Caco-2 (cell line): Measurements from ENCODE around the gene C16orf96. TPM values are rescaled to one million over a fixed set of nuclear protein-coding genes. Genes with fewer than 3 reads are reported as not detected.

ENCODE experiments used
- BruUV-seq: library from RNA; stranded (reverse); fragments of 400-500 nt; replicated peaks from 2 replicates; lab custom pipeline; 2021; lab: Mats Ljungman, UMichigan
- CTCF ChIA-PET: fragments of 300-600 bp; sonication (Branson Sonifier 250); formaldehyde crosslinking; loops from one replicate; lab custom pipeline; 2022; ENCODE audit warnings: antibody characterized with exemption; lab: Charles Lee
- POLR2A ChIA-PET: fragments of 300-600 bp; sonication (Branson Sonifier 250); formaldehyde crosslinking; loops from one replicate; lab custom pipeline; 2022; ENCODE audit warnings: antibody characterized with exemption; lab: Charles Lee
- DNase-seq, 2 experiments: peaks; one replicate each; pipeline versions ENCODE4 v3.0.0 to v3.0.0-alpha.2; 2020 to 2022
- H3K27me3 ChIP-seq: replicated peaks from 2 replicates; pipeline ENCODE4 v1.6.0; 2011; ENCODE audit warnings: low read length; ENCODE audit not compliant: control insufficient read depth, insufficient read depth
- H3K36me3 ChIP-seq: 2 replicates; pipeline ENCODE4 v1.5.1; 2011; ENCODE audit warnings: low read length; ENCODE audit not compliant: control insufficient read depth, insufficient read depth
- H3K4me1 ChIP-seq: fragments of 250-450 bp; sonication (Bioruptor Pico); 2 replicates; pipeline ENCODE4 v1.5.1; 2020; ENCODE audit warnings: mild to moderate bottlenecking
- H3K4me3 ChIP-seq: 2 replicates; pipeline ENCODE4 v1.5.1; 2011; ENCODE audit warnings: low read depth, mild to moderate bottlenecking, control low read depth, low read length
- H3K9me3 ChIP-seq: fragments of 250-450 bp; sonication (Bioruptor Pico); 2 replicates; pipeline ENCODE4 v1.5.1; 2020; ENCODE audit warnings: mild to moderate bottlenecking, moderate library complexity
- H3K27ac Mint-ChIP-seq: one replicate; pipeline ENCODE4 v1.8.0; 2022; ENCODE audit warnings: mixed read lengths; ENCODE audit not compliant: unreplicated experiment
- H3K27me3 Mint-ChIP-seq: one replicate; pipeline ENCODE4 v1.8.0; 2022; ENCODE audit warnings: mixed read lengths; ENCODE audit not compliant: insufficient read depth, unreplicated experiment
- H3K36me3 Mint-ChIP-seq: one replicate; pipeline ENCODE4 v1.8.0; 2022; ENCODE audit warnings: mild to moderate bottlenecking, mixed read lengths; ENCODE audit not compliant: insufficient read depth, unreplicated experiment
- H3K4me1 Mint-ChIP-seq: one replicate; pipeline ENCODE4 v1.8.0; 2022; ENCODE audit warnings: low read depth, mixed read lengths; ENCODE audit not compliant: unreplicated experiment
- H3K4me3 Mint-ChIP-seq: one replicate; pipeline ENCODE4 v1.8.0; 2022; ENCODE audit warnings: mild to moderate bottlenecking, moderate library complexity, mixed read lengths; ENCODE audit not compliant: unreplicated experiment
- H3K9me3 Mint-ChIP-seq: one replicate; pipeline ENCODE4 v1.8.0; 2022; ENCODE audit warnings: mixed read lengths; ENCODE audit not compliant: unreplicated experiment
- intact Hi-C: fragments of 100-400 bp; cut with micrococcal nuclease; formaldehyde crosslinking; loops from one replicate; pipeline ENCODE4 v1.10.0; 2022; ENCODE audit not compliant: unreplicated experiment
- total RNA-seq: library from RNA; stranded (reverse); gene quantifications from 2 replicates; pipeline ENCODE4 v1.2.3, GENCODE V29; 2022
- TF ChIP-seq, protein P1 (sequence below), 2 experiments: fragments of 200-600 bp in 1 of 2; IDR thresholded peaks; 1 replicate in 1 of 2; 2 replicates in 1 of 2; pipeline versions ENCODE4 v1.5.1 to v1.8.0; 2011 to 2022; ENCODE audit warnings: antibody characterized with exemption in 1 of 2, control low read depth in 1 of 2, inconsistent platforms in 1 of 2, low read depth in 1 of 2, low read length in 1 of 2, mild to moderate bottlenecking in 1 of 2, moderate library complexity in 1 of 2; ENCODE audit not compliant: insufficient read depth in 1 of 2, severe bottlenecking in 1 of 2, unreplicated experiment in 1 of 2

The C16orf96 gene
- total RNA-seq, 1 experiment from 2014 or later, result 0.11 TPM

- POLR2A ChIA-PET, result interaction anchor here (0.6 kb wide), 1 partner anchor 49 kb away, joined by 3 read pairs; no protein-coding TSS in a partner anchor
- H3K4me1 ChIP-seq, result peaks cover 25% of the 10 kb centered on the region
These were observed 62.7 kb downstream of the C16orf96 start for GRCh38 chr16:4618645-4619418.

DNA sequence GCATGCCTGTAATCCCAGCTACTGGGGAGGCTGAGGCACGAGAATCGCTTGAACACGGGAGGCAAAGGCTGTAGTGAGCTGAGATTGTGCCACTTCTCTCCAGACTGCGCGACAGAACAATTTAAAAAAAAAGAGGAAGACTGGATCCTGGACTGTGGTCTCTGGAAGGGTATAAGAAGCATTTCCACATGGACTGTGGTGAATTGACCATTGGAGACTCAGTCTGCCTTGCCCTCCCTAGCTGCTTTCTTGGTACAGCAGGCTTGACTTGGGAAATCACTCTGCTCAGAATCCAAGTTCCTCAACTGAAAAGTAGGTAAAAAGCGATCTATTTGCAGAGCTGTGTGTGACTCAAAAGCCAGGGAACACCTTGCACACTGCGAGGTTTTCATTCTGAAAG, 67.5 kb downstream of the C16orf96 start:
- Mint-ChIP-seq H3K9me3 (no peaks in the 10 kb centered on the region), H3K27ac (no peak overlapping the region), H3K36me3 (peaks cover 19% of the 10 kb centered on the region), H3K4me3 (no peak overlapping the region), H3K27me3 (no peaks in the 10 kb centered on the region), H3K4me1 (peaks cover 8% of the 10 kb centered on the region)
- ChIA-PET POLR2A (interaction anchor here (0.5 to 2.8 kb wide), 4 partner anchors 8 to 145 kb away, joined by 3 to 20 read pairs (median 3); partner anchors contain the start of genes ANKS3 and DNAAF8), CTCF (interaction anchor here (1.0 to 2.8 kb wide), 9 partner anchors 7 to 111 kb away, joined by 3 to 13 read pairs (median 4); partner anchors contain the start of genes ANKS3, CDIP1 and DNAAF8)
- intact Hi-C loops, result no loop called here
- DNase-seq, result no peak
- H3K36me3 ChIP-seq, result no peaks in the 10 kb centered on the region; the same call in 1 of the 2 replicates
- no TSS peak for BruUV-seq
- H3K9me3 ChIP-seq, result no peaks in the 10 kb centered on the region
- H3K27me3 ChIP-seq, result no peaks in the 10 kb centered on the region
- H3K4me3 ChIP-seq, result no peak overlapping the region
- TF ChIP-seq, protein P1, sequence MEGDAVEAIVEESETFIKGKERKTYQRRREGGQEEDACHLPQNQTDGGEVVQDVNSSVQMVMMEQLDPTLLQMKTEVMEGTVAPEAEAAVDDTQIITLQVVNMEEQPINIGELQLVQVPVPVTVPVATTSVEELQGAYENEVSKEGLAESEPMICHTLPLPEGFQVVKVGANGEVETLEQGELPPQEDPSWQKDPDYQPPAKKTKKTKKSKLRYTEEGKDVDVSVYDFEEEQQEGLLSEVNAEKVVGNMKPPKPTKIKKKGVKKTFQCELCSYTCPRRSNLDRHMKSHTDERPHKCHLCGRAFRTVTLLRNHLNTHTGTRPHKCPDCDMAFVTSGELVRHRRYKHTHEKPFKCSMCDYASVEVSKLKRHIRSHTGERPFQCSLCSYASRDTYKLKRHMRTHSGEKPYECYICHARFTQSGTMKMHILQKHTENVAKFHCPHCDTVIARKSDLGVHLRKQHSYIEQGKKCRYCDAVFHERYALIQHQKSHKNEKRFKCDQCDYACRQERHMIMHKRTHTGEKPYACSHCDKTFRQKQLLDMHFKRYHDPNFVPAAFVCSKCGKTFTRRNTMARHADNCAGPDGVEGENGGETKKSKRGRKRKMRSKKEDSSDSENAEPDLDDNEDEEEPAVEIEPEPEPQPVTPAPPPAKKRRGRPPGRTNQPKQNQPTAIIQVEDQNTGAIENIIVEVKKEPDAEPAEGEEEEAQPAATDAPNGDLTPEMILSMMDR (IDR thresholded peaks at IDR 0.05; ENCODE audit: insufficient read depth in 1 of 2, low read depth in 1 of 2, low read length in 1 of 2, severe bottlenecking in 1 of 2, unreplicated experiment in 1 of 2), result no peak
- peaks cover 12% of the 10 kb centered on the region for H3K4me1 ChIP-seq

More at GRCh38 chr16:4618645-4619418, 62.7 kb downstream of the C16orf96 start:
- intact Hi-C loops, result no loop called here
- Mint-ChIP-seq H3K27ac (no peak overlapping the region), H3K4me3 (no peak overlapping the region), H3K36me3 (peaks cover 18% of the 10 kb centered on the region), H3K9me3 (no peaks in the 10 kb centered on the region), H3K27me3 (no peaks in the 10 kb centered on the region), H3K4me1 (peaks cover 7% of the 10 kb centered on the region)
- no peaks in the 10 kb centered on the region for H3K27me3 ChIP-seq
- H3K4me3 ChIP-seq, result no peak overlapping the region
- no peak for DNase-seq
- BruUV-seq, result no TSS peak
- no peaks in the 10 kb centered on the region for H3K9me3 ChIP-seq
- CTCF ChIA-PET, result interaction anchor here (1.1 kb wide), 1 partner anchor 47 kb away, joined by 3 read pairs; no protein-coding TSS in a partner anchor
- no peaks in the 10 kb centered on the region for H3K36me3 ChIP-seq
- TF ChIP-seq, protein P1 (IDR thresholded peaks at IDR 0.05; ENCODE audit: insufficient read depth in 1 of 2, low read depth in 1 of 2, low read length in 1 of 2, severe bottlenecking in 1 of 2, unreplicated experiment in 1 of 2), result no peak
